ENCODE measurements around the gene MYF5.

The MYF5 gene

GRCh38 chr12:80698847-80699542 is 17.7 kb upstream of the MYF5 start:
- Mint-ChIP-seq H3K27me3 (no peaks in the 10 kb centered on the region), H3K4me3 (no peak overlapping the region), H3K9me3 (peaks cover 4% of the 10 kb centered on the region), H3K4me1 (no peaks in the 10 kb centered on the region), H3K36me3 (ENCODE audit: low read depth) (no peaks in the 10 kb centered on the region), H3K27ac (no peak overlapping the region)
- DNase-seq (no peak), ATAC-seq (no peak)

DNA sequence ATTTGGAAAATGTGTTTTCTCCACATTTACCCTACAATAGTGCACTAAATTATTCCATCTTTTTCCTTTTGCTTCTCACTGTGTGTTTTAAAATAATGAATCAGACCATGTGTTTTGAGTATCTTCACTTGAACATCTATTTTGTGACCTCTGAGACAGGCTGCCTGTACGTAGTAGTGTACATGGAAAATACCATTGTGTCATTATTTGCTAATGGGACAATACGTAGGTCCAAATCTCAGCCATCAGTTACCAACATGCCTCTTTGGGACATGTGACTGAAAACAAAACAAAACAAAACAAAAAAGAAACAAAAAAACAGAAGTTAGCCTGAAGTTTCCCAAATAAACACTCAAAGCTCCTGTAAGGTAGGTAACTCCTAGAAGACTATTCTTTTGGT is 16.4 kb upstream of the MYF5 start:
- Mint-ChIP-seq H3K4me3 (no peak overlapping the region), H3K27ac (no peak overlapping the region), H3K36me3 (ENCODE audit: low read depth) (no peaks in the 10 kb centered on the region), H3K4me1 (no peaks in the 10 kb centered on the region), H3K9me3 (peaks cover 4% of the 10 kb centered on the region), H3K27me3 (no peaks in the 10 kb centered on the region)
- DNase-seq (no peak), ATAC-seq (no peak)

DNA sequence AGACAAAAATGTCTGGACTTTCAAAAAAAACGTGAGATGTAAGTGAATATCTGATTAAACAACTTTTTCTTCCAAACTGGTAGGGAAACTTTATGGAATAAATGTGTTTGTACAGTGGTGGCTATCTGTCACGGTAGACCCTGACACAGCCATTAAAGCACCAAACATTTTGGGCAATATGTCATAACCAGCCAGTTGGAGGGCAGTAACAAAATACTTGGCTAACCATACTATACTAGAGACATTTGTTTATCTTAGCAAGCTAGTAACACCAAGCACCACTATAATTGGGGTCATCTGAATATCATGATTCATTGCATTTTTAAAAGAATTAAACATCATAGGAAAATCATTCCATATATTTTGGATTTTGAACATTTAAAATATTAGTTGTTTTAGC is 15.3 kb upstream of the MYF5 start:
- peaks cover 1% of the 10 kb centered on the region for H3K27me3 Mint-ChIP-seq
- H3K4me1 Mint-ChIP-seq: no peaks in the 10 kb centered on the region
- ATAC-seq (no peak), DNase-seq (no peak)
- H3K27ac Mint-ChIP-seq: no peak overlapping the region
- no peak overlapping the region for H3K4me3 Mint-ChIP-seq
- peaks cover 4% of the 10 kb centered on the region for H3K9me3 Mint-ChIP-seq
- H3K36me3 Mint-ChIP-seq (ENCODE audit: low read depth): no peaks in the 10 kb centered on the region

DNA sequence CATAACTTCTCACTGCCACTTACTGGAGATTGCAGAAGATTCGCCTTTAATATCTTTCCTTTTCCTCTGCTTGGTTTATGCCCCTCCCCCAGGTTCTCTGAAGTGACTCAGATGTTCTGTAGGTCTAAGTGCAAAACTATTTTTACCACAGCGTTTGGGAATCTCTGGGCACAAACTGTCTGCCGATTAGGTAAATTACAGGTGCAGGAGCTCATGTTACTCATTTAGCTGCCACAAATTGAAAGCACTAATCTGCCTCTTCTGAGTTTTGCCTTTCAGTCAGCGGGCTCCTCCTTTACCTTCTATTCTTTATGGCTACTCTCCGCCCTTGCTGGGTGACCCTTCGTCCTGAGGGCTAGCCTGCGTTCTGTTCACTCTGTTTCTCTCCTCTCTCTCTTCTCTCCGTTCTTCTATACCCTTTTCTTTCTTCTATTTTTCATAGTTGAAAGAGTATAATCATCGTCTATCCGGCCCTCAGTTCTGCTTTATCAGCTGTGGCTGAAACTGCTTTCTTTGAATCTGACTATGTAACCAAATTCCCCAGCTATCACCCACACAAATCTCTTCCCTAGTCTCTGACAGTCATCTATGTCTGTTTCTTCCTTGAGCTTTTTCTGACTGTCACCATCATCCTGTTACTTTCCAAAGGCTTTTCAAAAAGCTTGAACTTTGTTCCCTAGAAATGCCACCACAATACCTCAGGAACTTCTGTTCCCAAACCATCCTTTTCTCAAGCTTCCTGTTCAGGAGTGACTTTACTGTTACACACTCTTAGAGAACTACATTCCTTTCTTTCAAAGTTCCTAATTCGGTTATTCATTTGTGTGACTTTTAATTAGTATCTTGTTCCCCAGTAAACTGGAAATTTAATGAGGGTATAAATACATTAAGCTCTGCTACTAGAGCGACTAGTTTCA is 13.6 kb upstream of the MYF5 start:
- DNase-seq (no peak), ATAC-seq (no peak)
- Mint-ChIP-seq H3K4me1 (no peaks in the 10 kb centered on the region), H3K36me3 (ENCODE audit: low read depth) (no peaks in the 10 kb centered on the region), H3K27ac (no peak overlapping the region), H3K9me3 (peaks cover 4% of the 10 kb centered on the region), H3K4me3 (no peak overlapping the region), H3K27me3 (peaks cover 14% of the 10 kb centered on the region)

DNA sequence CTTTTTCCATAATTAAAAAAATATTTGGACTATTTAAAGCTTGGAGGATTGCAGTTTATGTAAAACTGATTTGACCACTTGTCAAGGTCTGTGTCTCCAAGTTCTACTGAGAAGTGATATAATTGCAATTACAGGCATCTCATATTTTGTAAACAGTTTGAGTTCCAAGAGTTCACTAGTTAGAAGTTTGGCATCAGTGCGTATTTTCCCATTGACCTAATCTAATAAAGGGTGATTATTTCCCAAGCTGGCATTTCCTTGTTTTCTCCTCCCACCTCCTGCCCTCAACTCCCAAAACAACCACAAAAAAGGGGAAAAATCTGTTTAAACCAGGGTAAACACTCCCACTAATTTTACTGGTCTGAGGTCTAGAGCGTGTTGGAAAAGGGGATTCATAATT is 12.3 kb upstream of the MYF5 start:
- Mint-ChIP-seq H3K27ac (no peak overlapping the region), H3K9me3 (peaks cover 4% of the 10 kb centered on the region), H3K27me3 (peaks cover 25% of the 10 kb centered on the region), H3K4me3 (no peak overlapping the region), H3K36me3 (ENCODE audit: low read depth) (no peaks in the 10 kb centered on the region), H3K4me1 (no peaks in the 10 kb centered on the region)
- no peak for DNase-seq
- no peak for ATAC-seq

DNA sequence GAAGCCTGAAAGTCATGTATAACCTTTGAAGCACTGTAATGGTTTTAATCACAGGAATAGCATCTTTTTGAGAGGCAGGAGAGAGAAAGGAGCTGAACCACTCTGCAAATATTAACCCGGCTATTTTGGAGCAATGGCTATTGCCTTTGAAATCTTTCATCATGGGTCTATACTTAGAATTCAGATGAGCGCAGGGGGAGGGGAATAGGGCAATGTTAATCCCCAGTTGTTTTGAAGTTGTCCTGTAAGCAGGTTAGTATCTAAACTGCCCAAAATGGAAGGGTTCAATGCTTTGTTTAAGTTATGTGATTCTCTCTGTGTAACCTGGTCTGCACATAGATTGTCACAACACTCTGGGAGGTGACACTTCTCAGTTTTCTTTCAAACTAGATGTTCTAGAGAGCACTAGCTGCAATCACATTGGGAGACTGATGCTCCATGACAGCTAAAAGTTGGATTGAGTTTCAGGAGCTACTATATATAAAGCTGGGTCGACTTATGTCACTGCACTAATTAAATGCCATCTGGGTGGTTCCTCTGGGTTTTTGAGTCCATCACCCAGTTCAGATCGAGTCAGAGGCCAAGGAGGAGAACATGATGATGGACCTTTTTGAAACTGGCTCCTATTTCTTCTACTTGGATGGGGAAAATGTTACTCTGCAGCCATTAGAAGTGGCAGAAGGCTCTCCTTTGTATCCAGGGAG is 9.4 kb upstream of the MYF5 start, which contains the start of gene MYF6:
Gene MYF6, plus strand, starts transcription at position 509 of the 704 bp plus-strand sequence. Its CDS starts 86 bp downstream, at position 595.
- no peak within 1 kb of the TSS for H3K27ac Mint-ChIP-seq

GRCh38 chr12:80707830-80708258 is 8.9 kb upstream of the MYF5 start:
- peaks cover 41% of the 10 kb centered on the region for H3K27me3 Mint-ChIP-seq
- H3K4me3 Mint-ChIP-seq: no peak overlapping the region
- no peaks in the 10 kb centered on the region for H3K36me3 Mint-ChIP-seq (ENCODE audit: low read depth)
- no peak overlapping the region for H3K27ac Mint-ChIP-seq
- H3K4me1 Mint-ChIP-seq: no peaks in the 10 kb centered on the region
- ATAC-seq (no peak), DNase-seq (no peak)
- H3K9me3 Mint-ChIP-seq: peaks cover 4% of the 10 kb centered on the region

More for the DNA sequence above, 9.4 kb upstream of the MYF5 start, which contains the start of gene MYF6:
- H3K4me1 Mint-ChIP-seq: no peaks in the 10 kb centered on the region
- no peak for ATAC-seq
- peaks cover 40% of the 10 kb centered on the region for H3K27me3 Mint-ChIP-seq
- no peaks in the 10 kb centered on the region for H3K36me3 Mint-ChIP-seq (ENCODE audit: low read depth)
- H3K4me3 Mint-ChIP-seq: no peak within 1 kb of the TSS
- no peak for DNase-seq
- peaks cover 4% of the 10 kb centered on the region for H3K9me3 Mint-ChIP-seq

DNA sequence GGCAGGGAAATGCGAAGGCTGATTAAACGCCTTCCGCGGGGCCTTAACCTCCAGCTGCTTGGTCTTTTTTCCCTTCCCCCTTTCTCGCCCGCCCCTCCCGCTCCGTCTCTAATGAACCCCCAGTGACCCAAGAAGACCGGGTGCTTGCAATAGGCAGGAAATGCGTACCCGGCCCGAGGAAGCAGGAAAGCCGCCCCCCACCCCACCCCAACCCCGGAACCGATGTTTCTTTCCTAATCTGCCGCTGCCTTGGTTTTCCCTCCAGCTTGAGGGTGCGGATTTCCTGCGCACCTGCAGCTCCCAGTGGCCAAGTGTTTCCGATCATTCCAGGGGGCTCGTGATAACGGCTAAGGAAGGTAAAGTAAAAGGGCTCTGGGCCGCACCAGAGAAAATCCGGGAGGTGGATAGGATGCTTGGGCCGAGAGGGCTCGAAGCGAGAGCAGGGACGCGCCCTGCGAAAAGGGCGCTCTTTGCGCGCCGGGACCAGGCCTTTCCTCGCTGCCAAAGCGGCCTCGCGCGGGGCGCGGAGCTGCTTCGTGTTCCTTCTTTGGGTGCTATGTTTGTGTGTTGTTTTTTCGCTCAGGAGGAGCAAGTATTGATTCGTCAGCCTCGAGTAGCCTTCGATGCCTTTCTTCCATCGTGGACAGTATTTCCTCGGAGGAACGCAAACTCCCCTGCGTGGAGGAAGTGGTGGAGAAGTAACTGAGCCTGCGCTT is 8.3 kb upstream of the MYF5 start:
- ATAC-seq (no peak), DNase-seq (no peak)
- H3K9me3 Mint-ChIP-seq: no peaks in the 10 kb centered on the region
- H3K36me3 Mint-ChIP-seq (ENCODE audit: low read depth): no peaks in the 10 kb centered on the region
- no peaks in the 10 kb centered on the region for H3K4me1 Mint-ChIP-seq
- H3K27me3 Mint-ChIP-seq: peaks cover 41% of the 10 kb centered on the region
- no peak overlapping the region for H3K27ac Mint-ChIP-seq
- no peak overlapping the region for H3K4me3 Mint-ChIP-seq

DNA sequence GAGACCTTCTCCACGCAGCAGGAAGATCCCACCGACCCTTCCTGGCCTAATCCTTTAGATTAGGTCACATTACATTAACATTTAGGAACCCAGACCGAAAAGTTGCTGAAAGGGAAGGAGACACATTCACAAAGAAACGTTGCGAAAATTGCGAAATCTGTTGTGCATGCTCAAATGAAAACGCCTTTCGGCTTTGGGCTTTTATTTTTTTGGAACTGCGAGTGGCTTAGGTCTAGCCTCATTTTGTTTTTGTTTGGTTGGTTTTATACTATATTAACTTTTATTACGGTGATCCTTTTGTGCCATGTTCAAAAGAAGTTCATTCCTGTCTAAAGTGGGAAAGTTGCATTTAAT is 7.8 kb upstream of the MYF5 start:
- Mint-ChIP-seq H3K36me3 (ENCODE audit: low read depth) (no peaks in the 10 kb centered on the region), H3K27ac (no peak overlapping the region), H3K27me3 (peaks cover 46% of the 10 kb centered on the region), H3K4me3 (no peak overlapping the region), H3K9me3 (no peaks in the 10 kb centered on the region), H3K4me1 (no peaks in the 10 kb centered on the region)
- ATAC-seq: no peak
- no peak for DNase-seq

- Mint-ChIP-seq H3K4me1 (no peaks in the 10 kb centered on the region), H3K36me3 (ENCODE audit: low read depth) (no peaks in the 10 kb centered on the region), H3K27me3 (peaks cover 53% of the 10 kb centered on the region), H3K27ac (no peak overlapping the region), H3K4me3 (no peak overlapping the region), H3K9me3 (no peaks in the 10 kb centered on the region)
- no peak for ATAC-seq
- DNase-seq: no peak
Observed at GRCh38 chr12:80709811-80710726, 6.6 kb upstream of the MYF5 start.

DNA sequence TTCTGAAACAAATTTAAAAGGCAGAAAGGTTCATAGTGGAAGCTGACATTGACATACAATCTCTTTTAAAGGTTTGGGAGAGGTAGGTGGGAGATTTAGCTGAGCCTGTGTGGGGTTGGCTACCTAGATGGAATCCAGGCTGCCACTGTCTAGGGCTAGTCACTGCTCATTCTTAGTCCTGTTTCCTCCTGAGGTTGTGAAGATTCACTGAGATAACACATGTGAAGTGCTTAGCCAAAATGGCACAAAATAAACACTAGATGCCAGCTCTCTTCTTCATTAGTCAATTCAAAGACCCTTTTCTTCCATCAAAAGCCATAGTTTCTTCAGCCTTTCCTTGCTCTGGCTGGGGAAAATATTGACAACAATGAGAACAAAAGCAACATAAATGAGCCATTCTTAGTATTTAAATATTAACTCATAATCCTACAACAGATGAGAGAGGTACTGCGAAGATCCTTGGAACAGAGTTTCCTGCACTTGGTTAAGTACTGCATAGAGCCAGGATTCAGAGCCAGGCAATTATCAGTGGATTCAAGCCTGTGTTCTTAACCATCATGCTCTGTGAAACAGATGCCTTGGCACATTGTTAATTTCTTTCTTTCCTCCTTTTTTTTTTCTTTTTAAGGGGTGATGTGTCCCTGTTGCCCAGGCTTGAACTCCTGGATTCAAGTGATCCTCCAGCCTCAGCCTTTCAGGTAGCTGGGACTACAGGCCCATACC is 5.8 kb upstream of the MYF5 start:
- Mint-ChIP-seq H3K4me1 (no peaks in the 10 kb centered on the region), H3K27me3 (peaks cover 57% of the 10 kb centered on the region), H3K36me3 (ENCODE audit: low read depth) (no peaks in the 10 kb centered on the region), H3K9me3 (no peaks in the 10 kb centered on the region), H3K4me3 (no peak overlapping the region), H3K27ac (no peak overlapping the region)
- ATAC-seq: no peak
- DNase-seq: no peak

GRCh38 chr12:80711866-80712265 is 4.8 kb upstream of the MYF5 start:
- no peaks in the 10 kb centered on the region for H3K36me3 Mint-ChIP-seq (ENCODE audit: low read depth)
- no peak overlapping the region for H3K27ac Mint-ChIP-seq
- ATAC-seq (no peak), DNase-seq (no peak)
- no peaks in the 10 kb centered on the region for H3K9me3 Mint-ChIP-seq
- H3K4me3 Mint-ChIP-seq: no peak overlapping the region
- H3K4me1 Mint-ChIP-seq: no peaks in the 10 kb centered on the region
- peaks cover 62% of the 10 kb centered on the region for H3K27me3 Mint-ChIP-seq

- ATAC-seq: no peak
- H3K4me1 Mint-ChIP-seq: no peaks in the 10 kb centered on the region
Observed at GRCh38 chr12:80712866-80713265, 3.8 kb upstream of the MYF5 start.

More at GRCh38 chr12:80712866-80713265, 3.8 kb upstream of the MYF5 start:
- H3K36me3 Mint-ChIP-seq (ENCODE audit: low read depth): no peaks in the 10 kb centered on the region
- H3K27me3 Mint-ChIP-seq: peaks cover 56% of the 10 kb centered on the region
- no peak overlapping the region for H3K27ac Mint-ChIP-seq
- H3K9me3 Mint-ChIP-seq: no peaks in the 10 kb centered on the region
- no peak for DNase-seq
- H3K4me3 Mint-ChIP-seq: no peak overlapping the region

Measured in activated naive CD8-positive, alpha-beta T cell treated with anti-CD3 and anti-CD28 coated beads, Interleukin-2, amount 50 U/mL, for 24 hours (primary cell).